ENCODE results near the gene SULF2. TPM values are rescaled to one million over a fixed set of nuclear protein-coding genes. Genes with fewer than 3 reads are reported as not detected.

Gene SULF2
- total RNA-seq, 1 donor from 2014 or later: 0.66 TPM

DNA sequence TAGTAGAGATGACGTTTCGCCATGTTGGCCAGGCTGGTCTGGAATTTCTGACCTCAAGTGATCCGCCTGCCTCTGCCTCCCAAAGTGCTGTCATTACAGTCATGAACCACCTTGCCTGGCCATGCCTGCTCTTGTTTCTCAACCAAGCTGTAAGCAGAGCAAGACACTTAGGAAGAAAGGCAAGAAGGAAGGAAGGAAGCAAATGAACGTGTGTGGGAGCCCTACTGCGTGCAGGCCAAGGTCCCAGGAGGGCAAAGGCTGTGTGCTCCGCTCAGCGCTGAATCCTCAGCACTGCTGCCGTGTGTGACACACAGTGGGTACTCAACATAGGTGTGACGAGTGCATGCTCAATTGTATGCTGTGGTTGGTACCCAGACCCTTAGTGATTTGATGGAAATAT, 47.4 kb downstream of the SULF2 start:
- intact Hi-C loops (cut with micrococcal nuclease): no loop called here

DNA sequence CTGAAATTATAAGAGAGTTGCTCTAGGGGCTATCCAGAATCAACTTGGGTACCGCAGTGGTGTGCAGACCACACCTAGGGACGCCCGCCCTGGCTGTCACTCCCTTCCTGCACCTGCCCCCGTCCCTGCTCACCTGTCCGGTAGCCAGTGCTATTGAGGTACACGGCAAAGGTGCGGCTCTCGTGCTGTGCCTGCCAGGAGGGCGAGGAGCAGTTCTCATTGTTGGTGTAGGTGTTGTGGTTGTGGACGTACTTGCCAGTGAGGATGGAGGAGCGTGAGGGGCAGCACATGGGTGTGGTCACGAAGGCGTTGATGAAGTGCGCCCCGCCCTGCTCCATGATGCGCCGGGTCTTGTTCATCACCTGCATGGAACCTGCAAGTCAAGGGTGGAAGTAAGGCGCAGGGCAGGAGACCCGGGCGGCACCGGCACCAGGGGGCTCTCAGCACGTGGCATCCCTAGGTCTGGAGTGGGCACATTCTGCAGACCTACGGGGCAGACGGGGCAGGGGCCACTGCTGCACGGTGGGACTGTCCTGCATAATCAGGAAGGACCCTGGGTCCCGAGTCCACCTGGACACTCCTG, 48.6 kb downstream of the SULF2 start:
- intact Hi-C loops (cut with micrococcal nuclease): no loop called here

DNA sequence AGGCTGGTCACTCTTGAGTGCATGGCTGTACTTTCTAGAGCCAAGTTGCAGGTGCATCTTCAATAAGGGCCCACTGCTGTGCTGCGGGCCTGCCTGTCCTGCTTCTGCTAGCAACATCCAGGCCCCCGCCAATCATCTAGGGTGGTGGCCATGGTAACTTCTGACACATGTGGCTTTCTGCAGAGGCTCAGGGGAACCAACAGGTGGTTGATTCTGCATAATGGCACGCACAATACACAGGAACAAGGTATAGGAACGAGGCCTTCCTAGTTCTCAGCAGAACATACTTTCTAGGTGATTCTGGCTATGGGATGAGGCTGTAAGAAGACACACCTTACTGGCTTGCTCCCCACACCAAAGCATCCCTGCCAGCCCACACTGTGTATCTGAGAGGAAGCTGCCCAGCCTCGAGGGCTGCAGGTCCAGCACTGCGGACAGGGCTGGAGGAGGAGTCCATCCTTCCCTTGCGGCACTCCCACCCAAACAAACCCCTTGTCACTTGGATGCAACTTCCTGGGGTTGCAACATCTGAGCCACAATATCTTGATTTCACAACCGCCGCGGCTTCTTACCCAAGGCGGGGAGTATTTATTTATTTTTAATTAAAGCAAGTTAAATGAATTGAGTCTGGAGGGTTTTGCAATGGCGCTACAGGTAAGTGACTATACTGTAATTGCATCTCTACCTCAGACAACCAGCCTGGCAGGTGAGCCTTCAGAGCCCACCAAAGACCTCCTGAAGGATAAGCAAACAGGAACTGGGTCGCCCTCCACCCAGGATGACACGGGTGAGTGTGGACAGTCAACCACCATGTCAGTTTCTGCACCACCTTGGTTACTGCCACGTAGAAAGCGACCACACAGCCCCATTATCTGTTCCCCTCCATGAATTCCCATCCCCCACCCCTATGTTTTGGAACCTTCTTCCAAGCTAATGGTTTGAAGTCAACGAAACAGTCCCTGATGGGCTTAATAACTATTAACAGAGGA, 49.6 kb downstream of the SULF2 start:
- intact Hi-C loops (cut with micrococcal nuclease): no loop called here

DNA sequence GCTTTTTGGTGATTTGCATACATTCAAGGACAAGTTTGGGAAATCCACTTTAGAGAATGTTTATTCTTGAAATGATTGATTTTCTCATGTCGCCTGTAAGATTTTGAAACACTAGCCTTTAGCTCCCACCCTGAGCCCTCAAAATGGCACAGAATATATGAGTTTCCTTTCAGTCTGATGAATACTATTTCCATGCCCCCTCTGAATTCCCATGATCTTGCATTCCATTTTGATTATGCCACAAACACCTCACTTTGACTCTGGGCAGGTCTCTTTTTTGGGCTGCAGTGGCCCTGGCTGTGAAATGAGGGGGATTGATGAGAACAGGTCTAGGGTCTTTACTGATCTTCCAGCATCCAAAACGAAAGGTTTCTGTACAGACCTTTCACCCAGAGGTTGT, 50.4 kb downstream of the SULF2 start:
- intact Hi-C loops (cut with micrococcal nuclease): no loop called here

DNA sequence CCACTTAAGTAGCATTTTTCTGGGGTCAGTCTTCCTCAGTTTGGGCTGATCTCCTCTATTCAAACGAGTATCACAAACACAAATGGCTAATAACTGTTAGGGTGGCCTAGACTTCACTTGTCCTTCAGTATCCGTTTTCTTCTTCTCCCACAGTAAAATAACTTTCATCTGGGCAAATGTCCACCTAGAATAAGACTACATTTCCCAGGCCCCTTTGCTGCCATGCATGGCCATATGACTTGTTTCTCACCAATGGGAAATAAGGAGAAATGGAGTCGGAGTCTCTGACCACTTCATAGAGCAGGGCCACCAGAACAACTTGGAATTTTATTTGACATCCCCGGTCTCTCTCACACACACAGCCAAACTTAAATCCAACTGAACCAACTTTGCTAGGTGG, 51.4 kb downstream of the SULF2 start:
- intact Hi-C loops (cut with micrococcal nuclease): no loop called here

DNA sequence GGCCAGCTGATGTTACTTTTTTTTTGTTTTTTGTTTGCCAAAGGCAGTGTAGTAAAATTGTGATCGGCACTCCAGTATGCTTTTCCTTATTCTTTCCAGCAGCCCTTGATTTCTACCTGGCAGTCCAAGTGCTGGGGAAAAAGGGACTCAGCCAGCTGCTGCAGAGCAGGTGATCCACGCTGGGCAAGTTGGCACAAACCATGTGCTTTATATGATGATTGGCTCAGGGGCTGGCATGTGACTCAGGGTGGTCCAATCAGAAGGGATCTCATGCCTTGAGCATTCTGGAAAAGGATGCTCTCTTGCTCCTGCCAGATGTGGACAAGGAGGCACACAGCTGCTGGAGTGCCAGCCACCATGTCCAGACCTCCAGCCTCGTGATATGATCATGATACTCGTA, 54.5 kb downstream of the SULF2 start:
- intact Hi-C loops (cut with micrococcal nuclease): no loop called here

DNA sequence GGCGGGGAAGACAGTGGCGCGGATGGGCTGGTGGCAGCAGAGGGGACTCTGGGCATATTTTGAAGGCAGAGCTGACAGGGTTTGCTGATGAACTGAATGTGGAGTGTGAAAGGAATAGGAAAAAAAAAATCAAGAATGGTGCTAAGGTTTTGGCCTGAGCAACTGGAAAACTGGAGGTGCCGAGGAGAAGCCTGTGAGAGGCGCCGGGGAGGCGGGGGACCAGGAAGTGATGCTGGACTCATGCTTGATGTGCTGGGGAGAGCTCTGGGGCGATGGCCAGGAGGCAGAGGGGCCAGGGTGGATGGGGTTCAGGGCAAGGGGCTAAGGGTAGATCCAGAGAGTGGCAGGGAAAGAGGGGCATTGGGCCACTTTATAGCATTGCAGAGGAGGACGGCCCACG, 55.8 kb downstream of the SULF2 start:
- intact Hi-C loops (cut with micrococcal nuclease): loop anchor here (5.0 kb wide), 1 partner anchor 58 kb away; the partner anchor contains the start of gene SULF2

DNA sequence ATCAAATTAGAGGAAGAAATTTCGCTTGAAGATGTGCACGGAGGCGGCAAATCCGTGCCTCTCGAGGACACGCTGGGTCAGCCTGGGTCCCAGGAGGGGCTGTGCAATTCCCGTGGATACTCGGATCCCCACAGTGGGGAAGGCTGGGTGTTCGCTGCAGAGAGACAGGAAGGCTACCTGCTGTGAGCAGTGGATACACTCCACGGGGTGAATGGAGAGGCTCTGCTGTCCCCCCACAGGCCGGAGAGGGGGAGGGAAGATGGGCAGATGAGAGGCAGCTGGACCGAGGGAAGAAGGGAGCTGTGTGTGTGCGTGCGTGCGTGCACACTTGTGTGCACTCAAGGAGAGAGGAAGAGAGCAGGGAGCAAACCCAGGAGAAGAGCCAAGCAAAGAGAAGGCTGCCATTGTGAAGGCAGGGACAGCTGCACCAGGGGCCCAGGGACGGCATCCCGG, 57.3 kb downstream of the SULF2 start:
- intact Hi-C loops (cut with micrococcal nuclease): loop anchor here (5.0 kb wide), 1 partner anchor 59 kb away; the partner anchor contains the start of gene SULF2

DNA sequence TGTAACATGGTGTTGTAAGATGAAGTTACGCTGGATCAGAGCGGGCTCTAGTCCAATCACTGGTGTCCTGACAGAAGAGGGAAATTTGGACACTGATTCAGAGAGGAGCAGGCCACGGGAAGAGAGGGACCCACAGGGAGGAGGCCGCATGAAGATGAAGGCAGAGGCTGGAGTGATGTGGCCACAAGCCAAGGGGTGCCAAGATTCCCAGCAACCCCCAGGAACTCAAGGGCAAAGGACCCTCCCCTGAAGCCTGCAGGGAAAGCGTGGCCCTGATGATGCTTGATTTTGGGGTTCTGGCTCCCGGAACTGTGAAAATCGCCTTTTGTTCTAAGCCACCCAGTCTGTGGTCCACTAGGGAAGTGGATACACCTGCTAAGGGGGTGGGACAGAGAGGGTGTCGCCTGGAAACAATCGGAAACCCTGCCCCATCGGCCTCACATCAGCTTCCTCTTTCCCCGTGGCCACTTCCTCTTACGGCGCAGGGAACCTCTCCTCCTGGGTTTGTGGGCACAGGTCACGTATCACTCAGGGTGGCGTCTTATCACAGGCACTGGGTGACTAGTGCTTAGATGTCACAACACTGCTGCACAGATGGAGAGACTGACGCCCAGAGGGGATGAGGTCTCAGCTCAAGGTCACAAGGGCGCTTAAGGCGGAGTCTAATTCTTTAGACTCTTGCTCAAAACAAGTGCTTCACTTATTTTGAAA, 58.0 kb downstream of the SULF2 start:
- intact Hi-C loops (cut with micrococcal nuclease): loop anchor here (5.0 kb wide), 1 partner anchor 60 kb away; the partner anchor contains the start of gene SULF2

DNA sequence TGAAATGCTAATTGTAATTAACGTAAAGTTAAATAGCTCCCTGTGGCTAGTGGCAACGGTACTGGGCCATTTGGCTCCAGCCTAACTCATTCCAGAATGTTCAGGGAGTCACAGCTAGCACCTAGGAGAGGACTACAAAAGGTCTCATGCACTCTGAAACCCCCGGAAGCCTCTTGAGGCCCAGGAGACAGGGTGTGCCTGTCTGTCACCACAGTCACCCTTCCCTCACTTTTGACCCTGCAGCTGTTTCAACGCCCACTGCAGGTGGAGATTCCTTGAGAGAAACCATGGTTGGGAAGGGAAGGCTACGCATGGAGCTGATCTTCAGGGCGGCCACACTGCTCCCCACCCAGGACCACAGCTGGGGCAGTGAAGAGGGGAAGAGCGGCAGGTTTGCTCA, 58.6 kb downstream of the SULF2 start:
- intact Hi-C loops (cut with micrococcal nuclease): loop anchor here (5.0 kb wide), 1 partner anchor 61 kb away; the partner anchor contains the start of gene SULF2

DNA sequence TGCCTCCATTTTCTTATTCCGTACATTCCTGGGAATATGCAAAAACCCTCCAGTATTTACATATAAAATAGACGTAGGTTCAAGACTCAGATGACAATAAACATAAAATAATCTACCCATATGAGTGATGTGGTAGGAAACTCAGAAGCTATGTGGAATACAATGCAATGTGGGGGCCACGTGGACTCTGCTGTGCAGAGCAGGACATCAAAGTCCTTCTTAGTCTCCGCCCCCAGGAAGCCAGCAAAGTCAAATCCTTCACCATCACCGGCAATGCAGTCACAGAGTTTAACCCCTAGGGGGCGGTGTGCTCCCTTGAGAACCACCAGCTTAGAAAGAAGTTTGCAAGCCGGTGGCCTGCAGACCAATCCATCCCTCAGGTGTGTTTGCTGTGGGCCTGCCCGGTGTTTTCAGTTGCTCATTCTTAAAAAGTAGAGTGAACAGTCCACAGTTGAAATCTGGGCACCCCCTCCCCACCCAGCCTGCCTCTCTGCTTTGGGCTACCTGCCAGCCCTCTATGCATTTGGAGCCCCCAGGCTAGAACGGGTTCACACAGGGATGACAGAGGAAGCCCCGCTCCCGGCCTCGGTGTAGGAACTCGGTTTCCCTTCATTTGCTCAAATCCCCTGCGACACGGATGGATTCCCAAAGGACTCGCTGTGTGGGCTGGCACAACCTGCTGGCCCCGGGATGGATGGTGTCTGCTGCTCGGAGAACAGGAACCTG, 59.9 kb downstream of the SULF2 start:
- intact Hi-C loops (cut with micrococcal nuclease): loop anchor here (1.0 to 5.0 kb wide), 2 partner anchors 62 to 895 kb away; partner anchors contain the start of gene SULF2

DNA sequence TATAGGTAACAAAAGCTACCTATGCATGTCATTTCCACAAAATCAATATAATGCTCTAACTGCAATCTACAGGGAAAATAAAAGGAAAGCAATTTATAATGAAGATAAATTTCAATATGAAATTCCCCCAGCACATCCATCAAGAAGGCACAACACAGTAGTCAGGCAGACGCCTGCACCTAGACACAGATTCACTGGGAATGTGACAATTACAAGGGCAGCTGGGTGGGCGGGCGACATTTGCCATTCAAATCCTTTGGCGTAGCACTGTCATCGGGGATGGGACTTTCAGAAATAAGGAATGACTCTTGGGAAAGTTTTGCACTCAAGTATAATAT, 60.4 kb downstream of the SULF2 start:
- intact Hi-C loops (cut with micrococcal nuclease): loop anchor here (1.0 to 5.0 kb wide), 2 partner anchors 62 to 895 kb away; partner anchors contain the start of gene SULF2

DNA sequence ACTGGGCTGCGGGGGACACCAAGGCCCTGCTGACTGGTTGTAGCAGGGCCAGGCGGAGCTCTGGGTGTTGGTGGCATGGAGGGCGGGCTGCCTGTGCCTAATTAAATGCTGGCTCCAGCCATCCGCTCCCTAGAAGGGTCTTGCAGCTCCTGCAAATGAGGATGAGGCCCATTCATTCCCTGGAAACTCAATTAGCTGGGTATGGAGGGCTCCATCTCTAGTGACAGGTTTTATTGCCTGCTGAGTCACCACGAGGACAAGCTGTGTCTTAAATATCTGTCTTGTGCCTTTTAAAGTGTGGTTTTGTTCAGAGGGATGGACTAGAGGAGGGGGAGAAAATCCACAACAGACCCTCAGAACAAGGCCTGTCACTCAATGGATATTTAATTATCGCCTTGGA, 60.9 kb downstream of the SULF2 start:
- intact Hi-C loops (cut with micrococcal nuclease): no loop called here

DNA sequence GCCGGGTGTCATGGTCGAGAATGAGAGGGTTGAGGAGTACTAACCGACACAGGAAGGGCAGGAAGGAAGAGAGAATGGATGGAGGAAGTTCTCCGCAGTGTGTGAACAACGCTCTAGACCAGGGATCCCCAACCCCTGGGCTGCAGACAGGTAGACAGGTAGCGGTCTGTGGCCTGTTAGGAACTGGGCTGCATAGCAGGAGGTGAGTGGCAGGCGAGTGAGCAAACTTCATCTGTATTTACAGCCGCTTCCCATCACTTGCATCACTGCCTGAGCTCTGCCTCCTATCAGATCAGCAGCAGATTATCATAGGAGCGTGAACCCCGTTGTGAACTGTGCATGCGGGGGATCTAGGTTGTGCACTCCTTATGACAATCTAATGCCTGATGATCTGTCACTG, 62.0 kb downstream of the SULF2 start:
- intact Hi-C loops (cut with micrococcal nuclease): no loop called here

DNA sequence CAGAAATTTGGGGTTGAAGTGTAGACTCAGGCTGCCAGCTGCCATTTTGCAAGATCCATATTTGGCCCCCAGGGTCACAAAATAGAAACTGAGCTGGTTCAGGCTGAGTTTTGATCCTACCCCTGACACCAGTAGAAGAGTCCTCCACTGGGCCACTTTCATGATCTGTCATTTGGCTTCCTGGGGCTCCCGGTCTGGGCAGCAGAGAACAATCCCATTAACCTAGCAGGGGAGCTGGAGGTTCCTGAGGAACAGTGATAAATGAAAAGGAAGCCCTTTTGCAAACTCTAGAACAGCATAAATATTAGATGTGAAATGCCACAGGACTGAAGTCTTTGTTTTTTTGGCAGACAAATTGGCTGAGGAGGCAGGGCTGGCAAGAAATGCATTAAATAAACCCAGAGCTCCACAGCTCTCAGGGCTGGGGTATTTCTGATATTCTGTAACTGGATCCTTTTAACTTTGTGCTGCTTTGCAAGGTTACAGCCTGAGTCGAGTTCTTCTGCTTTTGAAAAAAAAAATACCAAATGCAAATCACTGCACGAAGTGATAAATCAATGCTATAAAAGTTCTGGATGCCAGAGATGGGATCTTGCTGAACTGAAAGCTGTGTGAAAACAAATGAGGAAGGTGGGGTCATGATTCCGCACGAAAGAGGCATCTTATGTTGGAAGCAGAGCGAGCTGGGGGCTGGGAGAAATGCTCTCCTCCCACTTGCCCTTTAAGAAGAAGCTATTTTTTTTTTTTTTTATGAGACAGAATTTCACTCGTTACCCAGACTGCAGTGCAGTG, 64.4 kb downstream of the SULF2 start:
- intact Hi-C loops (cut with micrococcal nuclease): no loop called here

DNA sequence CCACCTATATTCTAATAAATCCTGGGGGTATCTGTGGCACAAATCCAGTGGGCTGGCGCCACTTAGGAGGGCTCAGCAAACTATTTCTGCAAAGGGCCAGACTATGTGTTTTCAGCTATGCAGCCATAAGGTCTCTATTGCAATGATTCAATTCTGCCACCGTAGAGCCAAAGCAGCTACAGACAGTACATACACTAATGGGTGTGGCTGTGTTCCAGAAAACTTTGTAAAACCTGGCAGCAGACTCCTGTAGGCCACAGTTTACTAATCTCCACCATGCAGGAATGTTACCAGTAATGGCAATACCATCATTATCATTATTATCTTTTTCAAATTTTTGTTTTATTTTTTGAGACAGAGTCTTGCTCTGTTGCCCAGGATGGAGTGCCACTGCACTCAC, 65.7 kb downstream of the SULF2 start:
- intact Hi-C loops (cut with micrococcal nuclease): no loop called here

DNA sequence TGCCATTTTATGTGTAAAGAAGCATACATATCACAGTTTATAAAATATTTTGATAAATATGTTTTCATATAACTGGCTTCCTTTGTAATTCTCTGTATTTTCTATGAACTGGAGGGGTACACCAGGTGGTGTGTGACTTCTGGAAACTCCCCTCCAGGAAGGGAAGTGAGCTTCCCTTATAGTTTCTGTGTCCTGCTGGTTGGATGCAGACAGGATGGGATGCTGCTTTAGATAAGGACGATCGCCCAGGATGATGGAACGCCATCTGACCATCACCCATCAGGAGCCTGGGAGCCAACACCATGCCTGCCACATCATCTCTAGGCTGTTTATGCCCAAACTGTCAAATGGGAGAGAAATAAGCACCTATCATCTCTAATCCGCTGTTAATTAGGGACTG, 66.1 kb downstream of the SULF2 start:
- intact Hi-C loops (cut with micrococcal nuclease): no loop called here

DNA sequence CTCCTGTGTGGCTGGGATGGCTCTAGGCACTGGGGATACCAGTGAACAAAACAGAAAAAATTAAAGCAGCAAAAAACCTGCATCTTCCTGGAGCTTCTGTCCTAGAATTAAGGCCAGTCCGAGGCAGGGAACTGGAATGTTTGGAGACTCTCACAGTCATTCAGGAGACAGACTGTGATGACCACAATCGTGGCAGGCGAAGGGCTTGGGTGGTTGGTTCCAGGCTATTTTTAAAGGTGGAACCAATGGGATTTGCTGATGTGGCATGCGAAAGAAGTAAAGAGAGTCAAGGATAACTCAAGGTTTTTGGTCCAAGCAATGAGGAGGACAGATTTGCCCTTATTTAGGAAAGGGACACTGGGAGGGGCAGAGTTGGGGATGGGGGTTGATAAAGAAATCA, 66.9 kb downstream of the SULF2 start:
- intact Hi-C loops (cut with micrococcal nuclease): no loop called here

DNA sequence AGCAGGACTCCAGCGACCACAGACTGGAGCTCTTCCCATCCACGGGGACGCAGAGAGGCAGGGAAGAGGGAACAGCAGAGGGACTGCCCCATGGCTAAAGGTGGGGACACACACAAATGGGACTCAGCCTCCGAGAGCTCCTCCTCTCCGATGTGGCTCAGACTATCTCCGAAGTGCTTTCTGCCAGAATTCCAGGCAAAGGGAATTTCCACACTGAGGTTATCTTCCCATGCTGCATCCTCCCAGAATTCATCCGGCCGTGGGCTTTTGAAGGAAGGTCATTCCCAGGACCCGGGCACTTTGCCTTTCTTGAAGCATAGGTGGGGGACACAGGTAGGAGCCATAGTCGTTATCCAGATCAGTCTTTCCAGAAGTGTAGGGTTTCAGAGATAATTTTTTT, 67.9 kb downstream of the SULF2 start:
- intact Hi-C loops (cut with micrococcal nuclease): no loop called here

DNA sequence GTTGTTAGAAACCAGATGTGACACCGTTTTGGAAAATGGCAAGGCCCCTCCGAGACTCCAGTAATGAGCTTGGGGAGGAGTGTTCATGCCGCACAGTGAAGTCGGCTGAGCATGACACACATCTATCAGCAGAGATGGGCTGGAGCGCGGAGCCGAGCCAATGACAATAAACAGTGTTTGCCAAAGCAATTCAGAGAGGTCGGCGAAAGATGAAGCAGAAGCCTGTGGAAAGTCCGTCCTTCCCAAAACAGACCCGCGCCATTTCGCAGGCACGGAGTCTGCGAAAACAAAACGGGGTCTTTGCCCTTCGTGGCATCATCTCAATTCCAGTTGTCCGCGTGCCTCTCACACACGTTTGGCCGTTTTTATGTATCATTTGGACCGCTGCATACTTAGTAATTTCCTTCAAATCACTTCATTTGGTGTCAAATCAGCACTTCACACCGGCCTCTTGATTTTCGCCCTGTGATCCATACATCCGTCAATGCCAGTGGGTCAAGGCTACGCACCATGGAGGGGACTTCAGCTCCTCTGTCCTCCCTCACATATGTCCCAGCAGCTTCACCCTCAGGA, 71.3 kb downstream of the SULF2 start:
- intact Hi-C loops (cut with micrococcal nuclease): no loop called here

All from T-helper 2 cell treated with Interferon-gamma antibody and Interleukin-4, amounts not matched to agents 100 ng/mL and 5 ng/mL, for 36 hours (primary cell).